HG03280 (cell line): ENCODE results near the gene CIBAR2.
"Not testable (repeated sequence)": the region's sequence is repeated elsewhere in the genome, so short reads cannot be mapped to it uniquely, and the experiment has no call there.

Experiments
- ATAC-seq: cut with Tn5 transposase; IDR thresholded peaks from one replicate; pipeline ENCODE4 v1.9.1; 2021; ENCODE audit warnings: mild to moderate bottlenecking, moderate library complexity; ENCODE audit not compliant: unreplicated experiment

Gene CIBAR2

GRCh38 chr16:85064186-85064585 lies 48.1 kb downstream of the CIBAR2 start:
- ATAC-seq, result no peak

DNA sequence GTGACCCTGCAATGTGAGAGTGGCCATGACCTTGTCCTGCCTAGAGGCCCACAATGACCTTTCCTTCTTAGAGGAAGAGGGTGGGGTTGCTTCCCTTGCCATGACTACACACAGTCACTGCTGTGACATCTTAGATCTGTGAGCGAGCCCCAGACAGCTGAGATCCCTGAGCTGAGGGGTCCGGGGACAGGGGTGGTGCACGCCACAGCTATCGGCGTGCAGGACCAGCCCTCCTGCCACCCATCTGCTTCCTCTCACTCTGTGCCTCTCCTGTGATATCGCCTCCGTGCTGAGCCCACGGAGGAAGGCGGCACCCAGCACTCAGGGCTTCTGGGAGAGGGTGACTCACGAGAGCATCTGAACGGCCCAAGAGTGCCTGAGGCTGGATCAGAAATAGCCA lies 49.4 kb downstream of the CIBAR2 start:
- ATAC-seq, result no peak

DNA sequence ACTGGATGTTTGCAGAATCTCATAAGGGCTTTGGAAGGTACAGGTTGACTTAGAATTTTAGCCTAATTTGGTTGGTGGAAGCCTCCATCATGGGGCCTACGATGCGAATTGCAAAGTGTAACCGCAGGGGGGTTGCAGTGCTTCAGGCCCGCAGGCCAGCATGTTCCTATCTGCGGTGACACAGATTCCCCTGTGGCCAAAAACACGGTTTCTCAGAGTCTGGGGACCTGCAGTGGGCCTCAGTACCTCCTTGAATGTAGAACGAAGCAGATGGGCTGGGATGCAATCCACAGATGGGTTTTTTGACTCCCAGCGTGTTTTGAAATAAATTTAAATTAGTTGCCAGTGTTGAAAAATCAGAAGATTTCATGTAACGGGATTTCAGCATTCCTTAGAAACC lies 49.9 kb downstream of the CIBAR2 start:
- ATAC-seq, result no peak

GRCh38 chr16:85061566-85061965 lies 50.7 kb downstream of the CIBAR2 start:
- ATAC-seq, result no peak

DNA sequence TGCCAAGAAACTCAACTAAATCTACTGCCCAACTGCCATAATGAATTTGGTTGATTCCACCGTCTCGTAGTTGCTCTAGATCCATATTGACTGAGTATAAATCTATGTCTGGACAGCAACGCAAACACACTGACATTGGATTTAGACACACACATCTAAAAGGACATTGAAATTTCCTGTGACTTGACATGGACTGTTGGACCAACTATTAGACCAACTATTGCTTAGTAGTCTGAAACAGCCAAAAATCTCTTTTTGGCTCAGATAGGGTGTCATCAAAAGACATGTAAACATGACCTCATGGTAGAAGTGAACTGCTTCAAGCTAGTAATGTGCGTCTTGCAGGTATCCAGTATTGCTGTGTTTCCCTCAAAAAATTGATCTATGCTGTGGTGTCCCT lies 53.4 kb downstream of the CIBAR2 start:
- no peak for ATAC-seq

DNA sequence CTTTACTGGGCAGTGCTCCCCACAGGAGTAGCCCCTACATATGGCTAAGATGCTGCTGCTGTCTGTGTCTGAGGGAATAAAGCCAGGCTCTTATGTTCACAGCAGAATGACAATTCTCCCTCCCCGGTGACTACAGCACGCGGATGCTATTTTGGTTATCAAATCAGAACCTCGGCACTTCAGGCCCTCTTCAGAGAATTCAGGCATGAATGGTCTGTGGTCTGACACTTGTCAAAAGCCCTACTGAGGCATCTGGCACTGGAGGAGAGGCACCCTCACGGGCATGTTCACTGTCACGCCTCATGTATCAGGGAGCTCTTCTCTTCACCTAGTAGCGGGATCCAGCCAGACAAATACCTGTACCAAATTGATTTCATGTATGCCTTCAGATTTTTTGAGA lies 54.3 kb downstream of the CIBAR2 start:
- ATAC-seq, result no peak

DNA sequence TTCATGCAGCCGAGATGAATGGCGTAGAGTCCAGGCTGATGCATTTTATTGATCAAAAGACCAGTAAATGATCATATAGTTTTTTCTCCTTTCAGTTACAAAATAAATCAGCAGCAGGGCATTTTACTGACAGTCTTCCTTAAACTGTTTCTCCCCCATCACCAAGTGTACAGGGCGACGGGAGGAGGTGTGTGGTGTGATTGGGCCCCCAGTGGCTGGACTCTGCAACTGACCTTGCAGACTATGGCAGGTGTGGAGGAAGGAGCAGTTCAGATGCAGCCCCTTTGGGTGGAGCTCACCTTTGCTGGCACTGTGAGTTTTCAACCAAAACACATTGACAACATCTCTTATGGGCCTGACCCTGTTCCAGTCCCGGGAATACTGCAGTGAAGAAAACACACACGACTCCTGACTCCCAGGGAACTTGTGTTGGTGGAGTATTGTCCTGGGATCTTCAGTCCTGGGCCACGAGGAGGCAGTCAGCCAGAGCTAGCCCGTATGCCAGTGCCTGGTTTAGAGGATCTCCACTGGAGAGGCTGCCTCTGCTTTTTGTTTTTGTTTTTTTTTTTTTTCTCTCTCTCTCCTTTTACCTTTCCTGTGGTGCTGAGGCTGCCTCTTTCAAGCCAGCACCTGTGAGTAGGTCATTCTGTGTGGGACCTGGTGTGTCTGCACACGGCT lies 54.9 kb downstream of the CIBAR2 start:
- ATAC-seq, result no peak

DNA sequence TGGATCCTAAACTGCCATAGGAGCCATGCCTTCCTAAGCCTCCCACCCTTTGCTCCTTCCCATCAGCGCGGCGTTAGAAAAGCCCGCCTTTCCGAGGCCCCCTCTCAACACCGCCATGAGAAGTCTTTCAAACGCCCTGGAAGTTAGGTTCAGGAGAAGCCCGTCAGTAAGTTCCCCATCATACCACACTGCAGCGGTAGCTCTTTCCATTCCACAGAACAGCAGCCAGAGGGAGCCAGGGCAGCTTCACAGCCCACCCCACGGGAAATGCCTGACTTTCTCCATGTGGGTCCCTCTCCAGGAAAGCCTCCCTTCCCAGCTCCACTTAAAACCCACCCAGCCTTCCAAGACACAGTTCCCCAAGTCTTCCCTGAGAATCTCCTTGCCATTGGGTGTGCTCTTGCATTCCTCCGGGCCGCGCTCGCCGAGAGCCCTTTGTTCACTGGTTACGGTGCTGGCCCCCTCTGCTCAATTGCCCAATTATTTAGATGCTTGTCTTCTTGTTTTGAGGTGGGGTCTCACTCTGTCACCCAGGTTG lies 56.0 kb downstream of the CIBAR2 start:
- no peak for ATAC-seq

GRCh38 chr16:85055493-85056210 lies 56.6 kb downstream of the CIBAR2 start:
- peak; percentile 76 for ATAC-seq

- no peak for ATAC-seq
These were observed 57.3 kb downstream of the CIBAR2 start for GRCh38 chr16:85054948-85055492.

DNA sequence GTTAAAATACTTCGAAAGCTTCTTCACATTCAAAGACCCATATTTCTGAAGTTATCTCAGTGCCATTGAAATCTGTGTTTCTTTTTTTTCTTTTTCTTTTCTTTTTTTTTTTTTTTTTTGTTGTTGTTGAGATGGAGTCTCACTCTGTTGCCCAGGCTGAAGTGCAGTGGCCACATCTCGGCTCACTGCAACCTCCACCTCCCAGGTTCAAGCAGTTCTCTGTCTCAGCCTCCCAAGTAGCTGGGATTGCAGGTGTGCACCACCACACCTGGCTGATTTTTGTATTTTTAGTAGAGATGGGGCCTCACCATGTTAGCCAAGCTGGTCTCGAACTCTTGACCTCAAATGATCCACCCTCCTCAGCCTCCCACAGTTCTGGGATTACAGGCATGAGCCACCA lies 58.0 kb downstream of the CIBAR2 start:
- ATAC-seq, result not testable (repeated sequence)

DNA sequence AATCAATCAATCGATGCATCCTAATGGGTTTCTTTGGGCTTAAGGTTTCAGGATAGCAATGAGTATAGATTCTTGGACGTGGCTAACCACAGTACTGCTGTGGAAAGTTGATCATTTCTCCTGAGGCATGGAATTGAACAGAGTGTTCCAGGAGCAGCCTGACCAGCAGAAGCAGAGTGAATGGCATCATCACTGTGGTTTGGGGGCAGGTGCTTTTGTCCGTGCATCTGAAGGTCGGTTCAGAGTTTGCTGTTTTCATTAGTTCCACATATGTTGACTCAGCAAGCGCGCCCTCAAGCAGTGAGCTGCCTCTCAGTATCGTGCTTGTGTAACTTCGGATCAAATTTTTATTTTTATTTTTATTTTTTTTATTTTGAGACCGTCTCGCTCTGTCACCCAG lies 59.7 kb downstream of the CIBAR2 start:
- no peak for ATAC-seq

DNA sequence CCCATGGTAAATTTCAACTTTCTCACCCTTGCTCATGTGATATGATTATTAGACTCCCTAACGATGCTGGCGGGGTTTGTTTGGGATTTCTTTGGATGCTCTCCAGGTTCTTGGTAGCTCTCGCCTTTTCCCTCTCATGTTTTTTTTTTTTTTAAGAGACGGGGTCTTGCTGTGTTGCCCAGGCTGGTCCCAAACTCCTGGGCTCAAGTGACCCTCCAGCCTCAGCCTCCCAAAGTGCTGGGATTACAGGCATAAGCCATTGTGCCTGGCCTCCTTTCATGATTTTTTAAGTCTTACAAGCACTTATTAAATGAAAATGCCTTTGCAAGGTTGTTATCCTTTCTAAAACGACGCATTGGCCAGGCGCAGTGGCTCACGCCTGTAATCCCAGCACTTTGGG lies 60.6 kb downstream of the CIBAR2 start:
- no peak for ATAC-seq

DNA sequence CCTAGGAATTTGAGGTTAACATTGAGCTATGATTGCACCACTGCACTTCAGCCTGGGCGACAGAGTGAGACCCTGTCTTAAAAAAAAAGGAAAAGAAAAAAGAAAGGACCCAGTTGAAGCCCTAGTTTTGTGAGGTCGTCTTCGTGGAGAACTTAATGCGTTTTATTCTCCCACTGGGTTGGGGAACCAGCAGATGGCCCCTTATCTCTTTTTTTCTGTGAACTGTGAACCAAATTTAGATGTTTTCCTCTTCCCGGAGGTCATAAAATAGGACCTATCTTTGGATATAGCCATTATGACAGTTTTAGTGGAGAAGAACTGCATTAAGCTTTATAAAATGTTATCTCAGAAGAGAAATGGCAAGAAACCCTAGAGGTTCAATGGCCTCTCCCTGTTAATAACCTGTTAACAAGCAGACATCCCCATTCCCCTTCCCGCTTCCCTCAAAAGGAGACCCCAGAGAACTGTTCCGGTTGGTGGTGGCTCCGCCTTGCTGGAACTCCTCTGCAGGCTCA lies 61.1 kb downstream of the CIBAR2 start:
- ATAC-seq, result no peak

DNA sequence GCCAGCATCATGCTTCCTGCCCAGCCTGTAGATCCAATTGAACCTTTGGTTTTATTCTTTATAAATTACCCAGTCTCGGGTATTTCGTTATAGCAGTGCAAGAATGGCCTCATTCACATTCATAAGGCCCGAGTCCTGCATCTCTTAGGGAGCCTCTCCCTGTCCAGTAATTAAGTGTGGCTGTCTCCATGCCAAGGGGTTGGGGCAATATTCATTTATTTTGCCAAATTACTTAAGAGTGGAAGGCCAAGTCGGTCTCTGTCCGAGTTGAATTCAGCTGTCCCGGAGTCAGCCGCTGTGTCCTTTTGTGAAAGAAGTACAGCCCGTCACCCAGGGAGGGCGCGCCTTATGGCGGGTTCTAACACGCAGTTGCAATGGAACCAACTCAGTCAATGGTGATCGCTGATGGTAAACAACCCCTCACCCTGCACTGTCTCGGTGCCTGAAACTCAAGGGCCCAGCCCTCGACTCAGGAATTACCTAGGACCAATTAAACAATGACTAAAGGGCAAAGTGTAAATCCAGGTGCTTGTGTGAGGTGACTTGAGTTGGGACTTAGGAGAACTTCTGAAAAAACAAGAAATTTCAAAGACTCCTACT lies 62.5 kb downstream of the CIBAR2 start:
- no peak for ATAC-seq

DNA sequence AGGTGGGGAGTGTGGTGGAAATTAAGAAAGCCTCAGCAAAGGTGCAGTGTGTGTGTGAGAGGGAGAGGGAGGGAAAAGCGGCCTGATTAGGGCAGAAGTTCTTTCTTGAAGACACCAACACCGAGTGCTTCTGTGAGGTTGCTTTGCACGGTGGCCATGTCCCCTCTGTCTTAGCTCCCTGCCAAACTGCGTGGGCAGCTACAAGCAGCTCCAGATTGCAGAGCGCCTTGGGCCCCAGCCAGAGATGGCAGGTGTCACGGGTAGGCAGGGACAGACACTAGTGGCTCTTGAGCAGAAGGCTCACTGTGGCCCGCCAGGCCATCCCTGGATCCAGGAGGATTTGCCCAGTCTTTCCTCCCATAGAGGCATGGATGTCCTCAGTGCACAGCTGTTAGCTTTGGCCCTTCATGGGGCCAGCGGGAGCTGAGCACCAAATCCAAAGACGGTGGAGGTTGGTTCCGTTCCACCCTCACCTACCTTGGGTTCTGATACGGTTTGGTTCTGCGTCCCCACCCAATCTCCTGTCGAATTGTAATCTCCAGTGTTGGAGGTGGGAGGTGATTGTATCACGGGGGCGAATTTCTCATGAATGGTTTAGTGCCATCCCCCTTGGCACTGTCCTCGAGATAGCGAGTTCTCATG lies 63.2 kb downstream of the CIBAR2 start:
- ATAC-seq, result no peak
